SW 1271 (cell line): ENCODE results near the gene WEE1.

Experiments
- DNase-seq, 2 experiments: peaks; one replicate each; lab custom pipeline; 2025; lab: John Stamatoyannopoulos, UW

The WEE1 gene

GRCh38 chr11:9566561-9567063 is 6.9 kb upstream of the WEE1 start:
- DNase-seq, result no peak

DNA sequence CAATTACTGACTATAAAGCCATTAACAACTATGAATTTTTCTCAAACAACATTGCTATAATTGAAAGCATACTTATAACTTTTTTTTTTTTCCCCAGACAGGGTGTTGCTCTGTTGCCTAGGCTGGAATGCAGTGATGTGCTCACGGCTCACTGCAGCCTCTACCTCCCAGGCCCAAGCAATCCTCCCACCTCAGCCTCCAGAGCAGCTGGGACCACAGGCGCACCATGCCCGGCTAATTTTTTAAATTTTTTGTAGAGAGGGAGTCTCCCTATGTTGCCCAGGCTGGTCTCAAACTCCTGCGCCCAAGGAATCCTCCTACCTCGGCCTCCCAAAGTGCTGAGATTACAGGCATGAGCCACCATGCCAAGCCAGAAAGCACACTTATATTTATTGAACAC is 6.1 kb upstream of the WEE1 start:
- no peak for DNase-seq

GRCh38 chr11:9568161-9568853 is 5.2 kb upstream of the WEE1 start:
- DNase-seq, result no peak

- peak; percentile 16 to 64 for DNase-seq
Observed at GRCh38 chr11:9568854-9569587, 4.4 kb upstream of the WEE1 start.

- DNase-seq, result no peak
Observed at GRCh38 chr11:9569588-9570164, 3.8 kb upstream of the WEE1 start.

DNA sequence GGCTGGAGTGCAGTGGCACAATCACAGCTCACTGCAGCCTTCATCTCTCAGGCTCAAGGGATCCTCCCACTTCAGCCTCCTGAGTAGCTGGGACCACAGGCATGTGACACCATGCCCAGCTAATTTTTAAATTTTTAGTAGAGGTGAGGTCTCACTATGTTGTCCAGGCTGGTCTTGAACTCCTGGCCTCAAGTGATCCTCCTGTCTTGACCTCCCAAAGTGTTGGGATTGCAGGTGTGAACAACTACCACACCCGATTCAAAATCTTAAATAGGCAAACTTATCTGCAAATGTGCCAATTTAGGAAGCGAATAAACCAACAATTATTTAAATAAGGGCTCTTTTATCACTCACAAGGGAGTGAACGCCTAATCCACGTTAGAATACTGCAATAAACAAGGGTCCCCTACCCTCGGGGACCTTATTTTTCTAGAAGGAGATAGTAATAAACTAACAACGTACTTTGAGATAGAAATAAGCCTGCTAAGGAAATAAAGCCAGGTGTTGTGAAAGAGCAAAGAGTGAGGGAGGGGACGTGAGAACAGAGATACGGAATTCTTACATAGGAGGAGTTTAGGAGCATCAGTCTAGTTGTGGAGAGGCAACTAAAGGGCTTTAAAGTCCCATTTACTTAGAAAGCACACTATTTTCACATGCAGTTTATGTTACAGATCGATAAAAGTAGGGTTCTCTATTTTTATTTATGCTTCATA is 3.0 kb upstream of the WEE1 start:
- DNase-seq, result no peak

GRCh38 chr11:9571071-9571762 is 2.3 kb upstream of the WEE1 start:
- no peak for DNase-seq

GRCh38 chr11:9571763-9572115 is 1.7 kb upstream of the WEE1 start:
- no peak for DNase-seq

- no peak for DNase-seq
Observed at GRCh38 chr11:9573775-9574621, 528 bp downstream of the WEE1 start.

GRCh38 chr11:9574622-9575259 is 1.3 kb downstream of the WEE1 start:
- peak in 1 of 2 experiments; percentile 56 for DNase-seq

DNA sequence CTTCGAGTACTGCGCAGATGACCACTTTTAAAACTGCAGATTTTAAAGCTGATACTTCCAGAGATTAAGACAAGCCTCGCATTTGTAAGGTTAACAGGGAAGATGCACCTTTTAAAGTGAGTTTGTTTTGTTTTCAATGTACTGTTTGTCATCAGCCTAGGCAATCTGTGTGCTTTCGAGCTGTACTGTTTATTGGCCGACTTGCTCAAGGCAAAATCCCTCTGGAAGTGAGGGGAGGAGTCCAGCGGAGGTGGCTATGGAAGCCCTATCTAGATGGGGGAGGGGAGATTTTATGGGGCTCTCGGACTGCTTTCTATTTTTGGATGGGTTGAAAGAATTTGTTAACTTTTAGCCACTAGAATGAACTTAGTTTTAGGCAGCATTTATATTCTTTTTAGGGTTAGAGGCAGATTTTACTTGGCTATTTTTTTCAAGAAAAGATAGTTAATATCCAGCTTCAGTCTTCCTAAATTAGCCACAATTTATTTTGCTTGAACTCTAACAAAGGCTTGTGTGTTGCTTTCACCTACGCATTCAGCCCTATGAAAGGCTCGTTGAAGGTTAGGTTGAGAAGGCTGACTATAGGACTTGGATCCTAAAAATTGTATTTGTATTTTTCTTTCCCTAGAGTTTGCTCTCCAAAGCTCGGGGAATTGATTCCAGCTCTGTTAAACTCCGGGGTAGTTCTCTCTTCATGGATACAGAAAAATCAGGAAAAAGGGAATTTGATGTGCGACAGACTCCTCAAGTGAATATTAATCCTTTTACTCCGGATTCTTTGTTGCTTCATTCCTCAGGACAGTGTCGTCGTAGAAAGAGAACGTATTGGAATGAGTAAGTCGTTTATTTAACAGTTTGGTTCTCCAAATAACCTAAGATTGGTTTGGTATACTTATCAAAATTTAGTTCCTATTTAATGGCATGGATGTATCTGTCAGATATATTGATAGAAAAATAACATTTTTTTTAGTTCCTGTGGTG is 2.1 kb downstream of the WEE1 start:
- peak; percentile 57 to 85 for DNase-seq

DNA sequence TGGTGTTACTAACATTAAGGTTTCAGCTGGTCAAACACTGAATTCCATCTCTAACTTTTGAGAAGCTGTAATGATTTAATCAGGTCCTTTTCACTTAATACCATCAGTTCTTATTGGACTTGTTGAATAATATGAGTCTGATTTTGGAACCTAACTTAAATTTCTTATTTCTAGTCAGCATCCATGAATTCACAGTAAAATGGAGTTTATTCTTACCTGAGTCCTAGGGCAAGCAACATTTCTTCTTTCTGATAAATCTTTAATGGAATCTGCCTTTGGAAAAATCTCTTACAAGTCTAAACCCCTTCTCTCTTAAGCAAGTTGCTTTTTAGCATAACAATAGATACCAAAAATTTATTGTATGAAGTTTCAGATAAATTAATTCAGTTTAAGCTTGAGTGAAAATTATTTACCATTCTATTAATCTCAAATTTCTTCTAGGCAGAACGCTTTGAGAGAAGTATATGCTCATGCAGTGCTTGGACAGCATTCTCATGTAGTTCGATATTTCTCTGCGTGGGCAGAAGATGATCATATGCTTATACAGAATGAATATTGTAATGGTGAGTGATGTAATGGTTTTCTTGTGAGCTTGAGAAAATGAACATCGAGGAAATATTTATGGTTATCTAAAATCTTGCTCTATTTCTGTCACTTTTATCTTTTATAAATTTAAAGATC is 3.4 kb downstream of the WEE1 start:
- no peak for DNase-seq

- DNase-seq, result peak in 1 of 2 experiments; percentile 35
Observed at GRCh38 chr11:9577556-9577955, 4.1 kb downstream of the WEE1 start.

- DNase-seq, result no peak
Observed at GRCh38 chr11:9580894-9581293, 7.4 kb downstream of the WEE1 start.

- DNase-seq, result no peak
Observed at GRCh38 chr11:9581556-9582161, 8.2 kb downstream of the WEE1 start.

GRCh38 chr11:9590717-9591116 is 17.2 kb downstream of the WEE1 start:
- no peak for DNase-seq

- DNase-seq, result no peak
Observed at GRCh38 chr11:9594267-9595046, 21.0 kb downstream of the WEE1 start.
